ENCODE results near the gene GDF3. TPM values are rescaled to one million over a fixed set of nuclear protein-coding genes. Genes with fewer than 3 reads are reported as not detected.
A peak's percentile ranks its signal among the peaks of the same experiment; 100 is the strongest.

Gene GDF3
- total RNA-seq, 1 experiment from 2014 or later, result not detected

DNA sequence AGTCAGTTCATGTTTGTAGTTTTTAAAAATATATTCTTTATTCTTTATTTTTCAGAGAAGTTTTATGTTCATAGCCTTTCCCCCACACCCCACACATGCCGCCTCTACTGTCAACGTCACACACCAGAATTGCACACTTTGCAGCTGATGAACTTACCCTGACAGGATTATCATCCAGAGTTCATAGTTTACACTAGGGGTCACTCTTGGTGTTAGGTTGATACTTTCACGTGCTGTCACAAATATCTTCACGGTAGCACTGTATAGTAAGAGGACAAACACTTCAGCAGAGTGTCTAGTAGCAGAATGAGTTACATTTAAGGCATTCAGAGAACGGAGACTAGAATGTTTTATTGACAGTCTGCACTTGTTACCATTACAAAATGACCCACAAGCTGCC, 20.8 kb upstream of the GDF3 start:
- H2AFZ ChIP-seq, result no peak overlapping the region
- peak; percentile 2 to 52 for DNase-seq
- BruUV-seq (replicated peaks), result no TSS peak
- H3F3A ChIP-seq (ENCODE audit: insufficient read depth, low read depth), result no peaks in the 10 kb centered on the region
- intact Hi-C loops (cut with micrococcal nuclease; ENCODE audit: unreplicated experiment), result no loop called here
- H4K20me1 ChIP-seq (ENCODE audit: insufficient read depth), result no peaks in the 10 kb centered on the region
- H3K9me2 ChIP-seq (ENCODE audit: insufficient read depth), result no peaks in the 10 kb centered on the region
- no peaks in the 10 kb centered on the region for H3K79me2 ChIP-seq (ENCODE audit: low read depth)
- no peaks in the 10 kb centered on the region for H3K4me1 ChIP-seq (replicated peaks; ENCODE audit: insufficient read depth)
- no peaks in the 10 kb centered on the region for H3K27me3 ChIP-seq (ENCODE audit: insufficient read depth, low read depth)
- TF ChIP-seq EZH2 (IDR thresholded peaks at IDR 0.05; ENCODE audit: low read depth), result no peak
- TF ChIP-seq, protein P1, sequence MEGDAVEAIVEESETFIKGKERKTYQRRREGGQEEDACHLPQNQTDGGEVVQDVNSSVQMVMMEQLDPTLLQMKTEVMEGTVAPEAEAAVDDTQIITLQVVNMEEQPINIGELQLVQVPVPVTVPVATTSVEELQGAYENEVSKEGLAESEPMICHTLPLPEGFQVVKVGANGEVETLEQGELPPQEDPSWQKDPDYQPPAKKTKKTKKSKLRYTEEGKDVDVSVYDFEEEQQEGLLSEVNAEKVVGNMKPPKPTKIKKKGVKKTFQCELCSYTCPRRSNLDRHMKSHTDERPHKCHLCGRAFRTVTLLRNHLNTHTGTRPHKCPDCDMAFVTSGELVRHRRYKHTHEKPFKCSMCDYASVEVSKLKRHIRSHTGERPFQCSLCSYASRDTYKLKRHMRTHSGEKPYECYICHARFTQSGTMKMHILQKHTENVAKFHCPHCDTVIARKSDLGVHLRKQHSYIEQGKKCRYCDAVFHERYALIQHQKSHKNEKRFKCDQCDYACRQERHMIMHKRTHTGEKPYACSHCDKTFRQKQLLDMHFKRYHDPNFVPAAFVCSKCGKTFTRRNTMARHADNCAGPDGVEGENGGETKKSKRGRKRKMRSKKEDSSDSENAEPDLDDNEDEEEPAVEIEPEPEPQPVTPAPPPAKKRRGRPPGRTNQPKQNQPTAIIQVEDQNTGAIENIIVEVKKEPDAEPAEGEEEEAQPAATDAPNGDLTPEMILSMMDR (conservative IDR thresholded peaks at IDR 0.05), result no peak; the same call in 1 of the 2 replicates
- H3K4me2 ChIP-seq, result no peak overlapping the region
- ChIA-PET CTCF (interaction anchor here (0.7 kb wide), 1 partner anchor 189 kb away, joined by 5 read pairs; no protein-coding TSS in a partner anchor), POLR2A (ENCODE audit: unreplicated experiment) (interaction anchor here (0.6 kb wide), 1 partner anchor 210 kb away, joined by 6 read pairs; no protein-coding TSS in a partner anchor)
- no peak overlapping the region for H3K27ac ChIP-seq
- no peak overlapping the region for H3K4me3 ChIP-seq
- no peaks in the 10 kb centered on the region for H3K36me3 ChIP-seq (ENCODE audit: low read depth)
- H3K9me3 ChIP-seq (ENCODE audit: insufficient read depth, low read depth), result no peaks in the 10 kb centered on the region

DNA sequence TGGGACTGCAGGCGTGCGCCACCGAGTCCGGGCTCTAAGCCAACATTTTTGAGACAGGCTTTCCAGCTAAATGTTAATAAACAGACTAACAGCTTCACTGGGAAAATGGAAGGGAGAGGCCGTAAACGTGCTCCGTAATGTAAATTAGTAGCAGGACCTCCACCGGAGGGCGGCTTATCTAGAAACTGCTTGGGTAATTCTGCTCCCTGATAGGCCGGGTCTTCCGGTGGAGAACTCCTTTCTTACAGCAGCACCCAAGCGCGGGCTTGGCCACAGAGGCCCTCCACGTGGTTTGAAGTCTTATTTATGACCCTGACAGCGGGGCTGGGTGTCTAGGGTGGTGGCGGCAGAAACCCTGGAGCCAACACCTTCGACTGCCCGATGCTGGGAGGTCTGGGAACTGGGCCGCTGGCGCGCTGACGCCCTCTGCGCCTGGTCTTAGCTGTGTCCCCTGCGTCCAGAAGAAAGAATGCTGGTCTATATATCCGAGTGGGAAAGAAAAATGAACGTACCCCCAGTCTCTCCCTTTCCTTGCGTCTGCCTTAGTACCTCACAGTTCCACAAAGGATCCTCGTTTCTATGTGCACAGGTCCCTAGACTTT, 17.4 kb upstream of the GDF3 start:
- no peaks in the 10 kb centered on the region for H3K27me3 ChIP-seq (ENCODE audit: insufficient read depth, low read depth)
- intact Hi-C loops (cut with micrococcal nuclease; ENCODE audit: unreplicated experiment), result no loop called here
- CTCF ChIA-PET, result no interaction called here

DNA sequence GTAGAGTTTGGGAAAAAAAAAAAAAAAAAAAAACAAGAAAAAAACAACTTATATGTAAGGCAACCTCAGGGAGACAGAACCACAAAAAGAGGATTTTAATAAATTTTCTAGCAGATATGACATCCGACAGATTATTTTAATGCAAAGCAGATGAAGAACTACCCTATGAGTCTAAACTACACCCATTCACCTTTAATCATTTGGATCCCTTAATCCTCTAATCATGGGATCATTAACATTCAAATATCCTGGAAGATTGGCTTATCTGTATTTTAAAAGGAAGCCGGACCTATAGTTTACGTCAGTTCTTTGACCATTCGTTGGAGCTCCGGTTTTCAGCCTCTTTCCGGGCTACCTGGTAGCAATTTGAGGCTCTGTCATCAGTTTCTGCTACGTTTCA, 15.6 kb upstream of the GDF3 start, which contains the start of gene DPPA3:
DPPA3 (plus strand) TSS at position 301 of the 400 bp plus-strand sequence. CDS start 138 bp downstream, outside the sequence.
- intact Hi-C loops (cut with micrococcal nuclease; ENCODE audit: unreplicated experiment), result no loop called here
- Histone ChIP-seq H3K79me2 (ENCODE audit: low read depth) (no peaks in the 10 kb centered on the region), H4K20me1 (ENCODE audit: insufficient read depth) (no peaks in the 10 kb centered on the region), H3K4me3 (no peak within 1 kb of the TSS), H3K27ac (no peak within 1 kb of the TSS), H3K4me2 (no peak within 1 kb of the TSS), H3K27me3 (ENCODE audit: insufficient read depth, low read depth) (no peaks in the 10 kb centered on the region), H3K4me1 (replicated peaks; ENCODE audit: insufficient read depth) (no peaks in the 10 kb centered on the region), H3F3A (ENCODE audit: insufficient read depth, low read depth) (no peaks in the 10 kb centered on the region), H3K36me3 (ENCODE audit: low read depth) (no peaks in the 10 kb centered on the region), H3K9me2 (ENCODE audit: insufficient read depth) (no peaks in the 10 kb centered on the region), H2AFZ (no peak within 1 kb of the TSS), H3K9me3 (ENCODE audit: insufficient read depth, low read depth) (no peaks in the 10 kb centered on the region)
- no TSS peak for BruUV-seq (replicated peaks)
- DNase-seq, result no peak
- ChIA-PET POLR2A (ENCODE audit: unreplicated experiment) (no interaction called here), CTCF (interaction anchor here (0.6 kb wide), 1 partner anchor 51 kb away, joined by 3 read pairs; no protein-coding TSS in a partner anchor)
- no peak for TF ChIP-seq EZH2 (IDR thresholded peaks at IDR 0.05; ENCODE audit: low read depth)
- TF ChIP-seq, protein P1 (conservative IDR thresholded peaks at IDR 0.05), result no peak

More for the DNA sequence above, 17.4 kb upstream of the GDF3 start:
- H2AFZ ChIP-seq, result no peak overlapping the region
- H3K9me2 ChIP-seq (ENCODE audit: insufficient read depth), result no peaks in the 10 kb centered on the region
- no peak overlapping the region for H3K4me3 ChIP-seq
- H3F3A ChIP-seq (ENCODE audit: insufficient read depth, low read depth), result no peaks in the 10 kb centered on the region
- H3K4me1 ChIP-seq (replicated peaks; ENCODE audit: insufficient read depth), result no peaks in the 10 kb centered on the region
- no peak for TF ChIP-seq EZH2 (IDR thresholded peaks at IDR 0.05; ENCODE audit: low read depth)
- TF ChIP-seq, protein P1 (conservative IDR thresholded peaks at IDR 0.05), result no peak
- no peak overlapping the region for H3K27ac ChIP-seq
- H3K4me2 ChIP-seq, result no peak overlapping the region
- H3K9me3 ChIP-seq (ENCODE audit: insufficient read depth, low read depth), result no peaks in the 10 kb centered on the region
- DNase-seq, result no peak
- H3K36me3 ChIP-seq (ENCODE audit: low read depth), result no peaks in the 10 kb centered on the region
- no peaks in the 10 kb centered on the region for H4K20me1 ChIP-seq (ENCODE audit: insufficient read depth)
- BruUV-seq (replicated peaks), result no TSS peak
- POLR2A ChIA-PET (ENCODE audit: unreplicated experiment), result interaction anchor here (0.6 kb wide), 1 partner anchor 12 kb away, joined by 3 read pairs; no protein-coding TSS in a partner anchor
- no peaks in the 10 kb centered on the region for H3K79me2 ChIP-seq (ENCODE audit: low read depth)

Data from PC-9 (cell line).